SK-N-MC (cell line): ENCODE results near the gene GOLGA6L22.
"Not testable (repeated sequence)": the region's sequence is repeated elsewhere in the genome, so short reads cannot be mapped to it uniquely, and the experiment has no call there.

Source experiments
- EZH2 ChIP-seq: fragments of 200-600 bp; sonication (generic); IDR thresholded peaks from one replicate; pipeline ENCODE4 v1.6.1; 2017; ENCODE audit warnings: antibody characterized with exemption
- FOXP2 ChIP-seq: optimal IDR thresholded peaks from 2 replicates; pipeline ENCODE3; 2011; ENCODE audit warnings: mild to moderate bottlenecking, moderate library complexity; ENCODE audit not compliant: insufficient read depth; ENCODE audit errors: extremely low read length, control extremely low read depth

- not testable (repeated sequence) for TF ChIP-seq EZH2, FOXP2
These were observed 38.5 kb downstream of the GOLGA6L22 start for GRCh38 chr15:22497200-22497599.
